OCI-LY1 (cell line): Measurements from ENCODE around the gene CTNNA2.

Source experiments
- CTCF ChIP-seq: fragments of 200-600 bp; sonication (generic), shearing (Covaris generic); IDR thresholded peaks from 2 replicates; pipeline ENCODE4 v1.5.1; 2017; ENCODE audit warnings: mild to moderate bottlenecking, antibody characterized with exemption, low read length, moderate library complexity, mixed read lengths
- EZH2 ChIP-seq: fragments of 200-600 bp; sonication (generic), shearing (Covaris generic); IDR thresholded peaks from 2 replicates; pipeline ENCODE4 v1.8.0; 2017; ENCODE audit warnings: borderline replicate concordance, mixed run types, mild to moderate bottlenecking, antibody characterized with exemption, low read length, moderate library complexity, mixed read lengths

DNA sequence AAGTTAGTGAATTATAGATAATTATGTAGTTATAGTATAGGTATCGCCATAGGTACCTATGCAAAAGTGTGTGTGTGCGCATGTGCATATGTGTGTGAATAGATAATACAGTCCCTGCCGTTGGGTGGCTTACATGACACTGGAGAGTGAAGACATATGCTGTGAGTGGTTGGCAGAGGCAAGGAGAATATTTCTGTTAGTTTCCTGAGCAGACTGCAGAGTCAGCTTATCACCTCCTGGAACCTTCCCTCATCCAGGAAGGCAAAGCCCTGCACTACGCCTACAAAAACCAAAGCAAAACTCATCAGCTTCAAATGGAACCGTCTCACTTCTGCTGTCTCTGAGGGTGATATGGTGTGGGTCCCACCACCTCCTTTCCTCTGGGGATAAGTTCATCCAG, 609.8 kb downstream of the CTNNA2 start:
- no peak for TF ChIP-seq CTCF
- TF ChIP-seq EZH2, result no peak
